ENCODE measurements around the gene SLC25A47. TPM values are rescaled to one million over a fixed set of nuclear protein-coding genes. Genes with fewer than 3 reads are reported as not detected.
"Not testable (repeated sequence)": the region's sequence is repeated elsewhere in the genome, so short reads cannot be mapped to it uniquely, and the experiment has no call there.

SLC25A47 gene
- total and polyA plus RNA-seq, 2 donors (not counting 1 experiment from before 2014, with no cell fraction given): not detected

DNA sequence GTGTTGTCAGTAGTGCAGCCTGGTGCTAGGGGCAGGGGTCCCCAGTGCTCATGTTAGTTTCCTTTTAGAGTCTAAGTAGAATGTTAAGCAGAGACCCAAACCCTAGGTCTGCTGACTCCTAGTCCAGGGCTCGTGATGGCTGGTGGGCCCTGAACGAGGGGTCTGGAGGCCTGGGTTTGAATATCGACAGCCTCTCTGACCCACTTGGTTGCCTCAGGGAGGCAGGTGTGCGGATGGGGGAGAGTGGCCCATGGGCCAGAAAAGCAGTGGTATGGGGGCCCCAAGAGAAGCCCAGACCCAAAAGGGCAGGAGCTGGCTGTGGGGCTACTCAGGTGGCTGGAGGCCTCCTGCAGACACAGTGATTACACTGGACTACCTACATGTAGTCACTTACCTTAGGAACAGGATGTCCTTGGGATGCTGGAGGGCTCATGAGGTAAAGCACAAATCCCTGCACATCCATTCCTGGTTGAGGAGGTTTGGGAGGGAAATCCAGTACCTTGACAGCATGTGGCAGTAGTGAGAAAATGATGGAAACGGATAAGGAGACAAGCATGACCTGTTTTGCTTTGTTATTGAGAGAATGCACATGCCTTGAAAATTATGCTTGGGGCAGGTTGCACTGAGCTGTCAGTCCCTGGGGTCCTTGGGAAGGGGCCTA is 15.2 kb upstream of the SLC25A47 start:
- H3K9me3 ChIP-seq (ENCODE audit: control extremely low read depth in 1 of 3, control insufficient read depth in 2 of 3, insufficient read depth in 1 of 3, low read length in 2 of 3): no peaks in the 10 kb centered on the region
- no peaks in the 10 kb centered on the region for H3K36me3 ChIP-seq (replicated peaks in 1 of 2; ENCODE audit: control extremely low read depth in 1 of 2, control insufficient read depth in 1 of 2, extremely low read depth in 1 of 2, insufficient read depth in 2 of 2, low read length in 1 of 2)
- peaks cover 33 to 45% of the 10 kb centered on the region in 2 donors for H3K4me1 ChIP-seq (ENCODE audit: control insufficient read depth in 2 of 2, insufficient read depth in 2 of 2, low read length in 2 of 2)
- ATAC-seq (ENCODE audit: low read depth) (no peak), DNase-seq (no peak)
- Mint-ChIP-seq H3K27ac (peak overlapping the region; percentile 26), H3K4me1 (peaks cover 31% of the 10 kb centered on the region), H3K27me3 (no peaks in the 10 kb centered on the region), H3K4me3 (peak overlapping the region; percentile 88), H3K9me3 (ENCODE audit: insufficient read depth) (no peaks in the 10 kb centered on the region)
- no peak overlapping the region for H3K27ac ChIP-seq (ENCODE audit: low read length in 2 of 2)
- intact Hi-C loops (cut with micrococcal nuclease): loop anchor here (5.0 to 10.0 kb wide), 2 partner anchors 161 to 703 kb away; partner anchors contain the start of gene CCDC85C
- peaks cover 11% of the 10 kb centered on the region for H3K79me2 ChIP-seq (ENCODE audit: control insufficient read depth, insufficient read depth, low read length)
- H4K20me1 ChIP-seq (ENCODE audit: control insufficient read depth, insufficient read depth, low read length, poor library complexity, severe bottlenecking): no peaks in the 10 kb centered on the region
- H3K9ac ChIP-seq (ENCODE audit: low read length): no peak overlapping the region
- WGBS (ENCODE audit: insufficient coverage): 100% methylated on average over 4 of the region's 5 CpGs
- peaks cover 0 to 3% (median 0%) of the 10 kb centered on the region in 4 experiments for H3K27me3 ChIP-seq (replicated peaks in 1 of 4; ENCODE audit: control extremely low read depth in 1 of 4, control insufficient read depth in 3 of 4, insufficient read depth in 4 of 4, low read length in 3 of 4)
- peak overlapping the region; percentile 95 for H3K4me2 ChIP-seq (replicated peaks; ENCODE audit: low read depth, low read length, poor library complexity, severe bottlenecking)
- no peak overlapping the region for H3K4me3 ChIP-seq (ENCODE audit: control extremely low read depth in 1 of 5, extremely low read depth in 1 of 5, insufficient read depth in 1 of 5, low read depth in 2 of 5, low read length in 4 of 5)
- ChIA-PET POLR2A (interaction anchor here (0.6 to 1.1 kb wide), 2 partner anchors 9 to 11 kb away, joined by 3 read pairs; no protein-coding TSS in a partner anchor), CTCF (interaction anchor here (0.8 to 1.5 kb wide), 5 partner anchors 8 to 70 kb away, joined by 3 to 5 read pairs (median 3); no protein-coding TSS in a partner anchor)
- TF ChIP-seq, protein P1, sequence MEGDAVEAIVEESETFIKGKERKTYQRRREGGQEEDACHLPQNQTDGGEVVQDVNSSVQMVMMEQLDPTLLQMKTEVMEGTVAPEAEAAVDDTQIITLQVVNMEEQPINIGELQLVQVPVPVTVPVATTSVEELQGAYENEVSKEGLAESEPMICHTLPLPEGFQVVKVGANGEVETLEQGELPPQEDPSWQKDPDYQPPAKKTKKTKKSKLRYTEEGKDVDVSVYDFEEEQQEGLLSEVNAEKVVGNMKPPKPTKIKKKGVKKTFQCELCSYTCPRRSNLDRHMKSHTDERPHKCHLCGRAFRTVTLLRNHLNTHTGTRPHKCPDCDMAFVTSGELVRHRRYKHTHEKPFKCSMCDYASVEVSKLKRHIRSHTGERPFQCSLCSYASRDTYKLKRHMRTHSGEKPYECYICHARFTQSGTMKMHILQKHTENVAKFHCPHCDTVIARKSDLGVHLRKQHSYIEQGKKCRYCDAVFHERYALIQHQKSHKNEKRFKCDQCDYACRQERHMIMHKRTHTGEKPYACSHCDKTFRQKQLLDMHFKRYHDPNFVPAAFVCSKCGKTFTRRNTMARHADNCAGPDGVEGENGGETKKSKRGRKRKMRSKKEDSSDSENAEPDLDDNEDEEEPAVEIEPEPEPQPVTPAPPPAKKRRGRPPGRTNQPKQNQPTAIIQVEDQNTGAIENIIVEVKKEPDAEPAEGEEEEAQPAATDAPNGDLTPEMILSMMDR (IDR thresholded peaks at IDR 0.05): no peak
- TF ChIP-seq EZH2 (IDR thresholded peaks at IDR 0.05; ENCODE audit: borderline replicate concordance, insufficient read depth, low read depth, low read length, poor library complexity, severe bottlenecking): no peak
- H2AFZ ChIP-seq (ENCODE audit: insufficient read depth, low read depth, low read length, poor library complexity, severe bottlenecking): no peak overlapping the region

DNA sequence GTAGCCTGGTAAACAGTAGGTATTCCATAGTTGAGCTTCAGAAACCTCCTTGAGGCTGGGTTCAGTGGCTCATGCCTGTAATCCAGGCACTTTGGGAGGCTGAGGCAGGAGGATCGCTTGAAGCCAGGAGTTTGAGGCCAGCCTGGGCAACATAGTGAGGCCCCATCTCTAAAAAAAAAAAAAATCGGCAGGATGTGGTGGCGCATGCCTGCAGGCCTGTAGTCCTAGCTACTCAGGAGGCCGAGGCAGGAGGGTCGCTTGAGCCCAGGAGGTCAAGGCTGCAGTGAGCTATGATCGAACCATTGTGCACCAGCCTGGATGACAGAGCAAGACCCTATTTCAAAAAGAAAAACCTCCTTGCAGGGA is 14.7 kb upstream of the SLC25A47 start:
- ATAC-seq (ENCODE audit: low read depth); H3K9me3 ChIP-seq (ENCODE audit: control extremely low read depth in 1 of 3, control insufficient read depth in 2 of 3, insufficient read depth in 1 of 3, low read length in 2 of 3); H3K4me2 ChIP-seq (replicated peaks; ENCODE audit: low read depth, low read length, poor library complexity, severe bottlenecking); H3K27me3 Mint-ChIP-seq; H3K9me3 Mint-ChIP-seq (ENCODE audit: insufficient read depth); H3K27me3 ChIP-seq (replicated peaks in 1 of 4; ENCODE audit: control extremely low read depth in 1 of 4, control insufficient read depth in 3 of 4, insufficient read depth in 4 of 4, low read length in 3 of 4); H3K9ac ChIP-seq (ENCODE audit: low read length); H2AFZ ChIP-seq (ENCODE audit: insufficient read depth, low read depth, low read length, poor library complexity, severe bottlenecking); H4K20me1 ChIP-seq (ENCODE audit: control insufficient read depth, insufficient read depth, low read length, poor library complexity, severe bottlenecking); H3K27ac ChIP-seq (ENCODE audit: low read length in 2 of 2); H3K79me2 ChIP-seq (ENCODE audit: control insufficient read depth, insufficient read depth, low read length); DNase-seq; H3K4me3 ChIP-seq (ENCODE audit: control extremely low read depth in 1 of 5, extremely low read depth in 1 of 5, insufficient read depth in 1 of 5, low read depth in 2 of 5, low read length in 4 of 5); H3K36me3 ChIP-seq (replicated peaks in 1 of 2; ENCODE audit: control extremely low read depth in 1 of 2, control insufficient read depth in 1 of 2, extremely low read depth in 1 of 2, insufficient read depth in 2 of 2, low read length in 1 of 2): not testable (repeated sequence)
- Mint-ChIP-seq H3K27ac (peak overlapping the region; percentile 26), H3K4me1 (peaks cover 32% of the 10 kb centered on the region), H3K4me3 (peak overlapping the region; percentile 88)
- CTCF ChIA-PET: interaction anchor here (0.8 to 1.5 kb wide), 5 partner anchors 9 to 70 kb away, joined by 3 to 5 read pairs (median 3); no protein-coding TSS in a partner anchor
- POLR2A ChIA-PET: interaction anchor here (0.6 kb wide), 1 partner anchor 8 kb away, joined by 3 read pairs; no protein-coding TSS in a partner anchor
- 97% methylated on average over 5 of the region's 6 CpGs for WGBS (ENCODE audit: insufficient coverage)
- intact Hi-C loops (cut with micrococcal nuclease): loop anchor here (5.0 to 10.0 kb wide), 2 partner anchors 161 to 704 kb away; partner anchors contain the start of gene CCDC85C
- peaks cover 33 to 48% of the 10 kb centered on the region in 2 donors for H3K4me1 ChIP-seq (ENCODE audit: control insufficient read depth in 2 of 2, insufficient read depth in 2 of 2, low read length in 2 of 2)

Measured in B cell (primary cell).